Dedifferentiated amniotic fluid mesenchymal stem cell (primary cell): Measurements from ENCODE around the gene LUC7L2.
"Not testable (repeated sequence)": the region's sequence is repeated elsewhere in the genome, so short reads cannot be mapped to it uniquely, and the experiment has no call there.

Source experiments
- DNase-seq: peaks from one replicate; pipeline ENCODE4 v3.0.0-alpha.2; 2016; ENCODE audit errors: extremely low spot score

The LUC7L2 gene

DNA sequence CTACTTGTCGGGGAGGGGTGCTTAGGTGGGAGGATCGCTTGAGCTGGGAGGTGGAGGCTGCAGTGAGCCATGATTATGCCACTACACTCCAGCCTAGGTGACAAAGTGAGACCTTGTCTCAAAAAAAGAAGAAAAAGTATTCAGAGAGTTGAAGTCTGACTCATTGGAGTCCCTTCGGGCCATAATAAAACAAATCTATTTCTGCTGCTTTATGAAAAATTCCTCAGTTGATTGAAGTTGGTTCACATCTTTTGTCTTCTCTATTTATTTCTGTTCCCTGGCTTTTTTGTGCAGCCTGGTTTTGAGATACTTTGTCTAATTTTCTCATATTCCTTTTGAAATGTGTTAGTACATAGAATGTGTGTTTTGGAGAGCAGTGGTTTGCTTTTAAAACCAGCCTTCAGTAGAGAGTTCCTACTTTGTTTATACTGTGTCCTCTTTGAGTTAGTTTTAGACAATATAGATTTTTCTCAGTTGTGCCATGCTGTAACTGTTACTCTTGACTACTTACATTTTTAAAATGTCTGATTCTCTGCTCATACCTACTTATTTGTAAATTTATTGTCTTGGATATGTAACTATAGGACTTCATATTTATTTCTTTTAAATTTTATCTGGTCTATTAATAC lies 36.7 kb downstream of the LUC7L2 start:
- DNase-seq: no peak

DNA sequence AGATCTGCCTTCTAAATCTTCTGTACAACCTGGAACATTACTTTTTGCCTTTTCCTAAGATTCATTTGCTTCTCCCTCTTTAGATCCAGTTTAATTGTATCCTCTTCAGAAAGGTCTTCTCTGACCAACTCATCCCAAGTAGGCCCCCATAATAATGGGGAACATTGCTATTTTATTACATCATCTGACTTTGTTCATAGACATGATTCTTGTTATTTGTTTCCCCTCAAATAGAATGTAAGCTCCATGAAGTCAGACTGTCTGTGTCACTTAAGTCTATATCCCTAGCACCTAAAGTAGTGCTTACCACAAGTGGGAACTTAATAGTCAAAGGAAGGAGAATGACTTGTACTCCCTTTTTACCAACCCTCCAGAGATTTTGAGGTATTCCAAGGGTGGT lies 37.5 kb downstream of the LUC7L2 start:
- no peak for DNase-seq

DNA sequence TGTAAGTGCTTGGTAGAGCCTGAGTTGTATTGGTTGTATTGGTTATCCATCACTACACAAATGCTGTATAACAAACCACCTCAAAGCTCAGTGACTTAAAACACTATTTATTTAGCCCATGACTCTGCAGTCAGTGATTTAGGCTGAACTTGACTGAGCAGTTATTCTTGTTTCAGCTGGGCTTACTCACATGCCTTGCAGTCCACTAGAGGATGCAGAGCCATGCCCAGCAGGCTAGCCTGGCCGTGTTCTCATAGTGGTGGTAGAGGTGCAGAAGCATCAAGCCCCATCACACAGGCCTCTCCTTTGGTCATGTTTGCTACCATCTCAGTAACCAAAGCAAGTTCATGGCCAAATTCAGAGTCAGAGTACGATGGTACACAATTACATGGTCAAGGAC lies 43.9 kb downstream of the LUC7L2 start:
- DNase-seq: no peak

DNA sequence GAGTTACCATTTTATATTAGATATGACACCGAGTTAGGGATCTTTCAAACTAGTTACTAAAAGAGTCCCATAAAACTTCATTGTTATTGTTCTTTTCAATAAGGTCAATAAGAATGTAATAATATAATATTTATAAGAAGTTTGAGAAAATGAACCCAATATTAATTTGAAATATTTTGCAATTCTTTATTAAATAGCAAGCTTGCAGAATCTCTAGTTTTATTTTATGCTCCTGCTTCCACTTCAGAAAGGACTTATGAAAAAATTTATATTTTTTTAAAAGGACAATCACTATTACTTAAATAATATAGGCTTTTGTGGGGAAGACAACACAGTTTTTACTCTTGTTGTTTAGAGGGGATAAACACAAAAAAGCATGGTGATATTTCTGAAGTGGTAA lies 47.9 kb downstream of the LUC7L2 start:
- no peak for DNase-seq

DNA sequence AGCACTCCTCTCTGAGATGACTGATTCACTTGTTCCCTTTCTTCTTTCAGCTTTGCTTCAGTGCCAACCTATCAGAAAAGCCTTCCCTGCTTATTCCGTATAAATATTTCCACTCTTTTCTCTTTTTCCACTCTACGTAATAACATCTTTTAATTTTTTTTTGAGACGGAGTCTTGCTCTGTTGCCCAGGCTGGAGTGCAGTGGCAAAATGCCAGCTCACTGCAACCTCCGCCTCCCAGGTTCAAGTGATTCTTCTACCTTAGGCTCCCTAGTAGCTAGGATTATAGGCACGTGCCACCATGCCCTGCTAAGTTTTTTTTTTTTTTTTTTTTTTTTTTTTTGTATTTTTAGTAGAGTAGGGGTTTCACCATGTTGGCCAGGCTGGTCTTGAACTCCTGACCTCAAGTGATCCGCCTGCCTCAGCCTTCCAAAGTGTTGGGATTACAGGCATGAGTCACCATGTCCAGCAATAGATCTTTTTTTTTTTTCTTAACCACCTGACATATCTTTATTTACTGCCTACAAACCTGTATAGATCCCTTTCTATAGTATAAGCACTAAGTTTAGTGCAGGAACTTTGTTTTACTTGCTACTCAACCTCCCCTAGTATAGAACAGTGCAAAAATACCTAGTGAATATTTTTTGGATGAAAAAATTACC lies 55.2 kb downstream of the LUC7L2 start:
- DNase-seq: not testable (repeated sequence)

DNA sequence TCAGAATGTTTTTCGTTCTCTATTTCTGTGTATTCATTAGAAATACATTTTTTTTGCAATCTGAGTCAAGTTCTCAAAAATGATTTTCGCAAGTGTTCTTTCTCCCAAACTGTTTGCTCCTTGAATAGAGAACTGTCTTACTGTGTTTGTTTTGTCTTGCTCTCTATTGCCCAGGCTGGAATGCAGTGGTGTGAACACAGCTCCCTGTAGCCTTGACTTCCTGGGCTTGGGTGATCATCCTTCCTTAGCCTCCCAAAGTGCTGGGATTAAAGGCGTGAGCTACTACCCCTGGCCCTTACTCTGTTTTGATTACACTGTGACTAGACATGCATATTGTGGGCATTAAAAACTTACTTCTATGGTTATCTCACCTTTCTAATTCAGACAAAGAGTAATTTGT lies 56.7 kb downstream of the LUC7L2 start:
- no peak for DNase-seq

DNA sequence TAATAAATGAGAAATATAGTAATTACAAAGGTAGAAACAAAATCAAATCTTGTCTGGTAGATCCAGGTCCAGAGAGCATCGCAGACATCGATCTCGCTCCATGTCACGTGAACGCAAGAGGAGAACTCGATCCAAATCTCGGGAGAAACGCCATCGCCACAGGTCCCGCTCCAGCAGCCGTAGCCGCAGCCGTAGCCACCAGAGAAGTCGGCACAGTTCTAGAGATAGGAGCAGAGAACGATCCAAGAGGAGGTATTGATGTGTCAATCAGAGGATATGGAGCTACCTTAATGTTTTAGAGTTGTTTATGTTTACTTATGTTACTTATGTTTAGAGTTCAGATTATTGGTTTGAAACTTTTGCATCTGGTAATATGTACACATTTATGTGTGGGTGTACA lies 57.8 kb downstream of the LUC7L2 start:
- no peak for DNase-seq

DNA sequence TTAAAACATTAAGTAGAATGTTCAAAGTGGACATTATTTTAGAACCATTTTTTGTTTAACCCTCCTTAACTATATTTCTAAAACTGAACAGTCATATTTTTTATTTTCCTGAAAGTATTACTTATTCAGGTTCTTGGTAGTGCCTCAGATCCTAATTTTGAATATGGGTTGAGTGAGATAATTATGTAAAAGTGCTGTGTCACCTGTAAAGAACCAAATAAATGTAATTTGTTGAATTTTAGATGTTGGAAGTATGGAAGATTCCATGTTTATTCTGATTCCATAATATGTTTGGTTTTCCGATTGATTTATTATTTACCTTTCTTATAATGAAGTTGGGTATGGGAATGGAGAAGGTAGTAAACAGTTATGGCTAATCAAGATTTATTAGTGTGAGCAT lies 61.4 kb downstream of the LUC7L2 start:
- DNase-seq: no peak

DNA sequence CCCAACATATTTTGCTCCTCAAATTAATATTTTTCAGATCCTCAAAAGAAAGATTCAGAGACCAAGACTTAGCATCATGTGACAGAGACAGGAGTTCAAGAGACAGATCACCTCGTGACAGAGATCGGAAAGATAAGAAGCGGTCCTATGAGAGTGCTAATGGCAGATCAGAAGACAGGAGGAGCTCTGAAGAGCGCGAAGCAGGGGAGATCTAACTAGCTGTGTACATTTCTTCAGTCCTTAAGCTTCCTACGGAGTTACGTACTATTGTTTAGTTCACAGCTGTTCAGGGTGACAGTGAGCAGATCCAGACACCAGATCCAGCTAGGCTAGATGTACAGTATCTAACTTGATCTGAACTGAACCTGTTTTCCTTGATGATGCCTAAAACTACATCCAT lies 62.4 kb downstream of the LUC7L2 start:
- no peak for DNase-seq

DNA sequence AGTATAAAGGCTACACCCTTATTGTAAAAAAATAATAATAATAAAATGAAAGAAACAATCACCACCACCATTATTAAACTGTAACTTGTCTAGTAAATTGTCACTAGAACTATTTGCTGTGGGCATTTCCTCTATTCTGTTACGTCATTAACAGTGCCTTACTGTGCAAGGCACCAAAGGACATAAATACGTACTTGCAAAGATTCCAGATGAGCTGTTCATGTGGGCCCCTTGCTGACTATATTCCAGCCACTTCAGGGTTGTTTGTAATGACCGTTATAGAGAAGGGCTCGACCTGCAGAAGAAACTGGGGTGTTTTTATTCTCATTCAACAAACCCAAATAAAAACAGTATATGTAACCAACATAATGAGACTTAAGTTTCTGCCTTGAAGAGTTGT lies 63.4 kb downstream of the LUC7L2 start:
- DNase-seq: no peak

DNA sequence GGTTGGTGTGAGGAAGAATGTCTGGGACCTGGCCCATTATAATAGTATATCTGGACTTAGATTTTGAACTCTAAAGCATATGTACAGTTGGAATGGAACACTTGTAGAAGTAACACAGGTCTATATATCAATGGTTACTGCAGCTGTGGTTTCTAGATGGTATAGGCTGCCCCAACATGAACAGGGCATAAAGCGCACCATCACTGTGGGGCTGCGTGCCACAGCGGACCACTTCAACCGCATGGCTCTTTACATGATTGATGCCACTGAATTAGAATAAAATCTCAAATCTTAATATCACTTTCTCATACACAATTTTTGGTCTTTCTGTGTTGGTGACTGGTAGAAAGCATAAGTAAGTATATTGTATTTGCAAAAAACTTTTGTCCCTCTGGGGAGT lies 64.3 kb downstream of the LUC7L2 start:
- no peak for DNase-seq

DNA sequence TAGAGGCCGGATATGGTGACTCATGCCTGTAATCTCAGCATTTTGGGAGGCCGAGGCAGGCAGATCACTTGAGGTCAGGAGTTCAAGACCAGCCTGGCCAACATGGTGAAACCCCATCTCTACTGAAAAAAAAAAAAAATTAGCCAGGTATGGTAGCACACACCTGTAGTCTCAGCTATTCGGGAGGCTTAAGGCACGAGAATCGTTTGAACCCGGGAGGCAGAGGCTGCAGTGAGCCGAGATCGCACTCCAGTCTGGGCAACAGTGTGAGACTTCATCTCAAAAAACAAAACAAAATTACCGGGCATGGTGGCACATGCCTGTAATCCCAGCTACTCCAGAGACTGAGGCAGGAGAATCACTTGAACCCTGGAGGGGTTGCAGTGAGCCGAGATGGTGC lies 66.0 kb downstream of the LUC7L2 start:
- DNase-seq: not testable (repeated sequence)

DNA sequence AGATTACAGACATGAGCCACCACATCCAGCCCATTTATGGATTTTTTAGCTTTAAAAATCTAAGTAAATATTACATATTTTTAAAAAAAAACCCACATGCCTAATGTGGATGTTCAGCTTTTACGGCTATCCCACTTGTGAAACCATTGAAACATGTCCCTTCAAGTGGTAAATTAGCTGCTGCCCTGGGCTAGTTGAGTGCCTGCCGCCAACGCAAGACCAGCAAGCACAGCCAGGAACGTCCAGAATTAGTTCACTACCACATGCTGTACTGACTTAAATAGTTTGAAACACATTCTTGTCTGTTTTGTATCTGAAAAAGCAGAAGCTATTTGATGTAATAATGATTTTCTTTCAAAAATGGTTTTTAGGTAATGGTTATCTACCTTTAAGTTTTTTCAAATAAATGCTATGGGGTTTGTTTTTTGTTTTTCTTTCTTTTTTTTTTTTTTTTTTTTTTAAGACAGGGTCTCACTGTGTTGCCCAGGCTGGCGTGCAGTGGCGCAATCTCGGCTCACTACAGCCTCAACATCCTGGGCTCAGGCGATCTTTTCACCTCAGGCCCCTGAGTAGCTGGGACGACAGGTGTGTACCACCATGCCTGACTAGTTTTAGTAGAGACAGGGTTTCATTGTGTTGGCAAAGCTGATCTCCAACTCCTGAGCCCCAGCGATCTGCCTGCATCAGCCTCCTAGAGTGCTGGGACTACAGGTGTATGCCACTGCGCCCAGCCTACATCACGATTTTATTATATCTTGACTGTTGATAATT lies 66.7 kb downstream of the LUC7L2 start:
- no peak for DNase-seq

DNA sequence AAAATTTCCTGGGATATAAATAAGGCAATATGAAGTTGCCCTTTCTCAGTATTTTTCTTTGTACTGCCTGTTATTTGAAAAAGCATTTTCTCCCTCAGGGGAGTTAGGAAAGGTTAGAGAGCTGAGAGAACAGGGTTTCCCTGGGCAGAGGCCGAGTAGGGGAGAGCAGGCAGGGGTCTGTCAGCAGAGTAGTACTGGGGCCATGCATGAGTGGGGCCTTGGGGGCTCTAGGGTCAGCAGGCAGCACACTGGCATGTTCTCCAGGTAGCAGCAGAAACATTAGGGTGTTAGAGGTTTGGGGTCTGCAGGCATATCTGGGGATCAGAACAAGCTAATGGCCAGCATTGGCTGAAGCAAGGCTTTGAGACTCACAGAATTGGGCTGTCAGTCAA lies 67.3 kb downstream of the LUC7L2 start:
- no peak for DNase-seq

DNA sequence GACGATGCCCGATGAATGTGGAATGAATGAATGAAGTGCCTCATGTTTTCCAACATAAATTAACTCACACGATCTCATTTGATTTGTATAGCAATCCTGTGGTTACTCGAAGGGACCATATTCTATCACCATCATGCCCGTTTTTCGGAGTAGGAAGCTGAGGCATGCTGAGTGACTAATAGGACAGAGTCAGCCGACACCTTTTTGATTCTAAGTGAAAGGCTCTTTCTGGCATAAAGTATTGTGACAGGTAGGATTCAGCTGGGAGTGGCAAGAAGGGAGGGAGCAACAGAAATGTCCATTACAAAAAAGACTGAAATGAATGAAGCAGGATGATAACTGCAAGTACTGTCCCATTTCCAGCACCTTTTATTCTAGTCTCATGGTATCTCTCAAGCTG lies 68.1 kb downstream of the LUC7L2 start:
- no peak for DNase-seq

DNA sequence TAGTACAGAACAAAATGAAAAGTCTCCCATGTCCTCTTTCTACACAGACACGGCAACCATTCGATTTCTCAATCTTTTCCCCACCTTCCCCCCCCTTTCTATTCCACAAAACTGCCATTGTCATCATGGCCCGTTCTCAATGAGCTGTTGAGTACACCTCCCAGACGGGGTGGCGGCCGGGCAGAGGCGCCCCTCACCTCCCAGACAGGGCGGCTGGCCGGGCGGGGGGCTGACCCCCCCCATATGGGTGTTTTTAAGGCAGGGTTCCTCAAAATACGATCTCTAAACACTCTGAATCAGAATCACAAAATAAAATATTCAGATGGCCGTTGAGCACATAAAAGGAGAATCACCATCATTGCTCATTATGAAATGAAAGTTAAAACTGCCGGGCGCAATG lies 70.0 kb downstream of the LUC7L2 start:
- DNase-seq: not testable (repeated sequence)

DNA sequence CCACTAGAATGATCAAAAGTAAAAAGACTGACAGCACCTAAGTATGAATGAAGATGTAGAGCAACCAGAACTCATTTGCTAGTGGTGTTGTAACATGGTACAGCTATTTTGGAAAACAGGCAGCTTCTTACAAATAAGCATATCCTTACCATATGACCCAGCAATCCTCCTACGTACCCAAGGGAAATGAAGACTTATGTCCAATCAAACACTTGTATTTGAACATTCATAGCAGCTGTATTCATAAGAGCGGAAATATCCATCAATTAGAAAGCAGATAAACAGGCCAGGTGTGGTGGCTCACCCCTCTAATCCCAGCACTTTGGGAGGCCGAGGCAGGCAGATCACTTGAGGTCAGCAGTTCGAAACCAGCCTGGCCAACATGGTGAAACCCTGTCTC lies 70.7 kb downstream of the LUC7L2 start:
- no peak for DNase-seq

DNA sequence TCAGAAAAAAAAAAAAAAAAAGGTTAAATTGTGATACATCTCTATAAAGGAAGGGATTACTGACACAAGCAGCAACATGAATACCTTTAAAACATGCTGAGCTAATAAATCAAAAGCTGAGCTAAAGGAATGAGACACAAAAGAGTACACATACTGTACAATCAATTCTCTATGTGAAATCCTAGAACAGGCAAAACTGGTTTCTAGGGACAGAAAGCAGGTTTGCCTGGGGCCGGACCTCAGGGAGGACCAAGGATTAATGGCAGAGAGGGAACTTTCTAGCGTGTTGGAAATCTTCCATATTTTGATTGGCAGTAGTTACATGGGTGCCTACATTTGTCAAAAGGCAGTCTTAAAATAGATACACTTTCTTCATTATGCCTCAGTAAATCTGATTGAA lies 71.3 kb downstream of the LUC7L2 start:
- DNase-seq: no peak

DNA sequence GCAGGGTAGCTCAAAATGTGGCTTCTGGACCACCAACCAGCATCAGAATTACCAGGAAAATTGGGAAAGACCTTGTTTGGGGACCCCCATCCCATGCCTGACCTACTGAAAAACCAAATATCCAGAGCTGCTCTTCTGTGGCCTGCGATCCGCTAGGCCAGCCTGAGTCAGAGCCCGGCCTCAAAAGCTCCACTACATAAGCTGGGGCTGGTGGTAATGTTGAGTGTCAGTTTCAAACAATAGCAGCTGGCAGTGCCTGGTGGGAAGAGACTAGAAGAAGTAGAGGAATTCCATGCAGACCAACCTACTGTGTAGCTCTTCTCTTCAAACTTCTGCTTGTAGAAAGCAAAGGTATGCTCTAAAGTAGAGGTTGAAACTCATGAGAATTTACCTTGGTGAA lies 71.8 kb downstream of the LUC7L2 start:
- DNase-seq: no peak

DNA sequence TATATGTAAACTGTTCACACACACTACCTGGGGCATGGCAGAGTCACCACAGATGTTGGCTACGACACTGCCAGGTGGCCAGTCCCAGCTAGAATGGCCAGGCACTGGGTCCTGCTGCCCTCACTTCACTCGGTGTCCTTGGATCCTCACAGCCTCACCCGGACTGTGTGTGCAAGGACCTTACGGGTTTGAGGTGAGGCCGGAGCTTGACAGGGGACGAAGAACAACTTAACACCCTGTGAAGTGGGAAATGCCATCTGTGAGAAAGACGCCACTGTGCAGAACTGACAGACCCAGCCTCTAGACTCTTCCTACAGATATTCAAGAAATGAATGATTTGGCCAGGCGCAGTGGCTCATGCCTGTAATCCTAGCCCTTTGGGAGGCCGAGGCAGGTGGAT lies 77.1 kb downstream of the LUC7L2 start:
- no peak for DNase-seq

DNA sequence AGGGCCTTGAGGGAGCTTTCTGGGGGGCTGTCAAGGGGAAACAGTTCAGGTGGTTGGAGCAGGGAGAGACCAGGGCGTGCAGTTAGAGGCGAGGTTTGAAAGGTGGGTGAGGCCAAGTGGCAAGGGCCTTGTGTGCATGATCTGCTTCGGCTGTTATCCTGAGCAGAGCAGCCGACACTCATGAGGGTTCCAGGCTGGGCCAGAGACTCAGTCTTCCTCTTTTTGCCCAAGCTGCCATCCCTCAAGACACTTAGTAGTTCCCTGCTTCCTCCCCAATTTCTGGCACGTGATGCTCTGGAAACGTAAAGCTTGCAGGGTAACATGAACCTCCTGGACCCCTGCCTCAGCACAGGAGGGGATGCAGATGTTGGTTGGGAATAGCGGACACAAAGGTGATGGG lies 79.7 kb downstream of the LUC7L2 start:
- no peak for DNase-seq

DNA sequence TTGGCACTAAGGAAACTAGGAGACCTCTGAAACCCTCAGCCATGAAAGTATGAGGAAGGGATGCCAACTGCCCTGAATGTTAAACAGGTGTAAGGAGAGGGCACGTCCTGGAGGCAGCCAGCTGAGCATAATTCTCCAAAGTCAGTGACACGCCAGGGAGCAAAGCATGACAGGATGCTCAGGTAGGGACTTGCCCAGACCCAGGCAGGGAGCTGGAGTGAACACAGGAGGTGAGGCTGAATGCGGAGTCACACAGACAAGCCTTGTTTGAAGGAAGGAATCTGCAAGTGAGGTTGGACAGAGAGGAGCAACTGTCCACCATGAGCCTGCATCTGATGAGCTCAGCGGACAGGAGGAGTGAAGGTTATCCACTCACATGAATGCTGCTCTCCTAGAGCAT lies 82.3 kb downstream of the LUC7L2 start:
- DNase-seq: no peak
